HCT116 (cell line): ENCODE results near the gene ONECUT3.

Source experiments
- EZH2 ChIP-seq: fragments of 200-600 bp; sonication (generic); IDR thresholded peaks from 2 replicates; pipeline ENCODE4 v1.6.1; 2017; ENCODE audit warnings: antibody characterized with exemption, mixed run types
- EZH2phosphoT487 ChIP-seq: fragments of 200-600 bp; IDR thresholded peaks from 2 replicates; pipeline ENCODE4 v1.6.1; 2018; ENCODE audit warnings: antibody characterized with exemption, borderline replicate concordance
- FOSL1 ChIP-seq: IDR thresholded peaks from 2 replicates; pipeline ENCODE4 v1.6.1; 2012; ENCODE audit warnings: low read depth
- MAX ChIP-seq: IDR thresholded peaks from 2 replicates; pipeline ENCODE4 v1.6.1; 2012
- POLR2A ChIP-seq: IDR thresholded peaks from 2 replicates; pipeline ENCODE4 v1.7.0; 2011; ENCODE audit warnings: borderline replicate concordance; ENCODE audit not compliant: insufficient read depth, insufficient read length; ENCODE audit errors: extremely low read depth
- RAD21 ChIP-seq: IDR thresholded peaks from 2 replicates; pipeline ENCODE4 v1.6.1; 2012; ENCODE audit warnings: low read depth, mild to moderate bottlenecking
- SIN3A ChIP-seq: IDR thresholded peaks from 2 replicates; pipeline ENCODE4 v1.6.1; 2012; ENCODE audit warnings: low read depth
- SP1 ChIP-seq: IDR thresholded peaks from 2 replicates; pipeline ENCODE4 v1.6.1; 2012; ENCODE audit warnings: low read depth
- ZBTB33 ChIP-seq: IDR thresholded peaks from 2 replicates; pipeline ENCODE4 v1.6.1; 2011; ENCODE audit warnings: mild to moderate bottlenecking, low read length, moderate library complexity; ENCODE audit not compliant: insufficient replicate concordance; ENCODE audit errors: extremely low read depth
- ZNF274 ChIP-seq: fragments of 200-500 bp; sonication (Bioruptor generic); IDR thresholded peaks from 2 replicates; pipeline ENCODE4 v1.6.1; 2014; ENCODE audit warnings: mild to moderate bottlenecking, low read depth, low read length, inconsistent platforms
- TF ChIP-seq, protein P1 (sequence below), 3 experiments: fragments of 200-600 bp in 1 of 3; sonication (generic) in 1 of 3; IDR thresholded peaks in 2 of 3; conservative IDR thresholded peaks in 1 of 3; 2 replicates each; pipeline ENCODE4 v1.5.1; 2012 to 2017; ENCODE audit warnings: low read depth in 2 of 3, low read length in 2 of 3, antibody characterized with exemption in 1 of 3, borderline replicate concordance in 1 of 3, control low read depth in 1 of 3, mild to moderate bottlenecking in 1 of 3, mixed read lengths in 1 of 3, mixed run types in 1 of 3, moderate library complexity in 1 of 3; ENCODE audit not compliant: insufficient read depth in 1 of 3

DNA sequence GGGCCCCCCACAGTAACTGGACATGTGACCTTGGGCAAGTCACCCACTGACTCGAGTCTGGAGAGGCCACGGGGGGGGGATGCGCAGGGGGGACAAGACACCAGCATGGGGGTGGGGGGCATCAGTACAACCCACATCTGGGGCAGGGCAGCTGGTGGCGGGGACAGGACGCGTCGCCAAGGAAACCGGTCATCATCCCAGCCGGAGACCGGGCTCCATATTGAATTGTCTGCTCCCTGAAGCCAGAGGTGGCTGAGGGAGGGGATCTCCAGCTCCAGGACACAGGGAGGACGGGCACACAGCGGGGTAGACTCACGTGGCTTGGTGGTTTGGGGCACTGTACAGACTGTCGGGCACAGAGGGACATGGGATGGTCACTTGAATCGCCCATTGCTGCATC, 11.4 kb downstream of the ONECUT3 start:
- no peak for TF ChIP-seq RAD21
- no peak for TF ChIP-seq MAX
- TF ChIP-seq, protein P1, sequence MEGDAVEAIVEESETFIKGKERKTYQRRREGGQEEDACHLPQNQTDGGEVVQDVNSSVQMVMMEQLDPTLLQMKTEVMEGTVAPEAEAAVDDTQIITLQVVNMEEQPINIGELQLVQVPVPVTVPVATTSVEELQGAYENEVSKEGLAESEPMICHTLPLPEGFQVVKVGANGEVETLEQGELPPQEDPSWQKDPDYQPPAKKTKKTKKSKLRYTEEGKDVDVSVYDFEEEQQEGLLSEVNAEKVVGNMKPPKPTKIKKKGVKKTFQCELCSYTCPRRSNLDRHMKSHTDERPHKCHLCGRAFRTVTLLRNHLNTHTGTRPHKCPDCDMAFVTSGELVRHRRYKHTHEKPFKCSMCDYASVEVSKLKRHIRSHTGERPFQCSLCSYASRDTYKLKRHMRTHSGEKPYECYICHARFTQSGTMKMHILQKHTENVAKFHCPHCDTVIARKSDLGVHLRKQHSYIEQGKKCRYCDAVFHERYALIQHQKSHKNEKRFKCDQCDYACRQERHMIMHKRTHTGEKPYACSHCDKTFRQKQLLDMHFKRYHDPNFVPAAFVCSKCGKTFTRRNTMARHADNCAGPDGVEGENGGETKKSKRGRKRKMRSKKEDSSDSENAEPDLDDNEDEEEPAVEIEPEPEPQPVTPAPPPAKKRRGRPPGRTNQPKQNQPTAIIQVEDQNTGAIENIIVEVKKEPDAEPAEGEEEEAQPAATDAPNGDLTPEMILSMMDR (IDR thresholded peaks at IDR 0.05 in 2 of 3, conservative IDR thresholded peaks at IDR 0.05 in 1 of 3; ENCODE audit: borderline replicate concordance in 1 of 3, insufficient read depth in 1 of 3, low read depth in 2 of 3, low read length in 2 of 3), result no peak
- TF ChIP-seq ZNF274, result no peak
- TF ChIP-seq EZH2, result no peak
- no peak for TF ChIP-seq ZBTB33
- TF ChIP-seq SIN3A, result no peak
- TF ChIP-seq FOSL1, result no peak
- no peak for TF ChIP-seq POLR2A
- no peak for TF ChIP-seq EZH2phosphoT487
- TF ChIP-seq SP1, result no peak
